KMS-11 (cell line): ENCODE measurements around the gene KMT2C.

ENCODE experiments used
- H2AFZ ChIP-seq: fragments of 200-600 bp; sonication (generic); 2 replicates; pipeline ENCODE4 v1.6.1; 2016; ENCODE audit warnings: antibody characterized with exemption, mixed run types, low read depth
- H3K27ac ChIP-seq: fragments of 200-600 bp; sonication (generic); 2 replicates; pipeline ENCODE4 v1.6.1; 2016; ENCODE audit warnings: mild to moderate bottlenecking, mixed run types
- H3K27me3 ChIP-seq: fragments of 200-600 bp; sonication (generic); 2 replicates; pipeline ENCODE4 v1.6.1; 2017; ENCODE audit warnings: mild to moderate bottlenecking, low read depth, mixed run types, moderate library complexity; ENCODE audit not compliant: insufficient read depth
- H3K36me3 ChIP-seq: fragments of 200-600 bp; sonication (generic); 2 replicates; pipeline ENCODE4 v1.6.1; 2017; ENCODE audit warnings: mild to moderate bottlenecking, mixed run types; ENCODE audit not compliant: insufficient read depth
- H3K4me1 ChIP-seq: fragments of 200-600 bp; sonication (generic); 2 replicates; pipeline ENCODE4 v1.6.1; 2016; ENCODE audit warnings: mild to moderate bottlenecking, low read depth, mixed run types; ENCODE audit not compliant: poor library complexity, severe bottlenecking
- H3K4me2 ChIP-seq: fragments of 200-600 bp; sonication (generic); 2 replicates; pipeline ENCODE4 v1.7.0; 2016; ENCODE audit warnings: mild to moderate bottlenecking, mixed run types
- H3K4me3 ChIP-seq: fragments of 200-600 bp; sonication (generic); IDR thresholded peaks from 2 replicates; pipeline ENCODE4 v1.6.1; 2017; ENCODE audit warnings: low read depth, low read length, mixed read lengths; ENCODE audit not compliant: insufficient read depth
- H3K79me2 ChIP-seq: fragments of 200-600 bp; sonication (generic); 2 replicates; pipeline ENCODE4 v1.6.1; 2016; ENCODE audit warnings: low read depth, mixed run types; ENCODE audit not compliant: insufficient read depth
- H3K9ac ChIP-seq: fragments of 200-600 bp; sonication (generic); 2 replicates; pipeline ENCODE4 v1.6.1; 2016; ENCODE audit warnings: mild to moderate bottlenecking, mixed run types
- H4K20me1 ChIP-seq: fragments of 200-600 bp; sonication (generic); 2 replicates; pipeline ENCODE4 v1.6.1; 2016; ENCODE audit warnings: mild to moderate bottlenecking, mixed run types; ENCODE audit not compliant: insufficient read depth
- CTCF ChIP-seq: fragments of 200-600 bp; sonication (generic); conservative IDR thresholded peaks from 2 replicates; pipeline ENCODE4 v1.6.1; 2017; ENCODE audit warnings: low read depth, mild to moderate bottlenecking, antibody characterized with exemption, low read length, moderate library complexity, mixed read lengths

Gene KMT2C

GRCh38 chr7:152370297-152370696, 65.5 kb downstream of the KMT2C start:
- H3K27me3 ChIP-seq = no peaks in the 10 kb centered on the region
- H3K27ac ChIP-seq = no peak overlapping the region
- no peak overlapping the region for H2AFZ ChIP-seq
- peaks cover 45% of the 10 kb centered on the region for H4K20me1 ChIP-seq
- H3K4me3 ChIP-seq = no peak overlapping the region
- H3K36me3 ChIP-seq = no peaks in the 10 kb centered on the region
- peaks cover 100% of the 10 kb centered on the region for H3K79me2 ChIP-seq
- no peak overlapping the region for H3K9ac ChIP-seq
- no peak overlapping the region for H3K4me2 ChIP-seq
- peaks cover 31% of the 10 kb centered on the region for H3K4me1 ChIP-seq
- no peak for TF ChIP-seq CTCF

- peaks cover 45% of the 10 kb centered on the region for H4K20me1 ChIP-seq
- TF ChIP-seq CTCF = no peak
- no peak overlapping the region for H3K9ac ChIP-seq
- H3K4me1 ChIP-seq = peaks cover 23% of the 10 kb centered on the region
- H3K27ac ChIP-seq = no peak overlapping the region
- no peak overlapping the region for H2AFZ ChIP-seq
- H3K36me3 ChIP-seq = no peaks in the 10 kb centered on the region
- H3K27me3 ChIP-seq = no peaks in the 10 kb centered on the region
- no peak overlapping the region for H3K4me2 ChIP-seq
- H3K79me2 ChIP-seq = peaks cover 100% of the 10 kb centered on the region
- H3K4me3 ChIP-seq = no peak overlapping the region
Measured at GRCh38 chr7:152369518-152369917, 66.3 kb downstream of the KMT2C start.

- Histone ChIP-seq H3K4me2 (no peak overlapping the region), H3K9ac (no peak overlapping the region), H3K27me3 (no peaks in the 10 kb centered on the region), H4K20me1 (peaks cover 58% of the 10 kb centered on the region), H3K79me2 (peaks cover 100% of the 10 kb centered on the region), H3K36me3 (no peaks in the 10 kb centered on the region), H3K4me3 (no peak overlapping the region), H3K27ac (no peak overlapping the region), H3K4me1 (peaks cover 37% of the 10 kb centered on the region), H2AFZ (no peak overlapping the region)
- no peak for TF ChIP-seq CTCF
Measured at GRCh38 chr7:152367170-152367569, 68.6 kb downstream of the KMT2C start.

GRCh38 chr7:152366662-152367061, 69.1 kb downstream of the KMT2C start:
- Histone ChIP-seq H4K20me1 (peaks cover 63% of the 10 kb centered on the region), H3K4me2 (no peak overlapping the region)

More at GRCh38 chr7:152366662-152367061, 69.1 kb downstream of the KMT2C start:
- no peak for TF ChIP-seq CTCF
- H3K27me3 ChIP-seq = no peaks in the 10 kb centered on the region
- no peaks in the 10 kb centered on the region for H3K36me3 ChIP-seq
- peaks cover 37% of the 10 kb centered on the region for H3K4me1 ChIP-seq
- H3K27ac ChIP-seq = no peak overlapping the region
- H2AFZ ChIP-seq = no peak overlapping the region
- H3K9ac ChIP-seq = no peak overlapping the region
- H3K79me2 ChIP-seq = peaks cover 100% of the 10 kb centered on the region
- H3K4me3 ChIP-seq = no peak overlapping the region
